OCI-LY7 (cell line): ENCODE data around the gene SYNJ1. TPM values are rescaled to one million over a fixed set of nuclear protein-coding genes. Genes with fewer than 3 reads are reported as not detected.

ENCODE experiments used
- BruUV-seq: library from RNA; stranded (reverse); fragments of 400-500 nt; replicated peaks from 2 replicates; lab custom pipeline; 2021; lab: Mats Ljungman, UMichigan
- CTCF ChIA-PET: fragments of 300-600 bp; sonication (Branson Sonifier 250); formaldehyde crosslinking; loops from one replicate; lab custom pipeline; 2022; ENCODE audit warnings: antibody characterized with exemption; ENCODE audit not compliant: unreplicated experiment; lab: Charles Lee
- POLR2A ChIA-PET: fragments of 300-600 bp; sonication (Branson Sonifier 250); formaldehyde crosslinking; loops from one replicate; lab custom pipeline; 2022; ENCODE audit warnings: antibody characterized with exemption; lab: Charles Lee
- DNase-seq: peaks from one replicate; pipeline ENCODE4 v3.0.0-alpha.2; 2015; ENCODE audit warnings: low spot score
- H2AFZ ChIP-seq: fragments of 200-600 bp; sonication (generic), shearing (Covaris generic); 2 replicates; pipeline ENCODE4 v1.6.1; 2014; ENCODE audit warnings: mild to moderate bottlenecking, antibody characterized with exemption, low read length, moderate library complexity
- H3K27ac ChIP-seq: fragments of 200-600 bp; sonication (generic); 2 replicates; pipeline ENCODE4 v1.5.1; 2014; ENCODE audit warnings: mixed run types, low read depth, mild to moderate bottlenecking, moderate library complexity, low read length, inconsistent platforms; ENCODE audit not compliant: poor library complexity, severe bottlenecking
- H3K36me3 ChIP-seq: fragments of 200-600 bp; sonication (generic); 2 replicates; pipeline ENCODE4 v1.6.1; 2014; ENCODE audit warnings: mild to moderate bottlenecking, antibody characterized with exemption, low read length, moderate library complexity, mixed read lengths; ENCODE audit not compliant: insufficient read depth
- H3K4me1 ChIP-seq: fragments of 200-600 bp; sonication (generic); 2 replicates; pipeline ENCODE4 v1.5.1; 2014; ENCODE audit warnings: mild to moderate bottlenecking, low read length; ENCODE audit not compliant: insufficient read depth, poor library complexity, severe bottlenecking
- H3K4me2 ChIP-seq: fragments of 200-600 bp; sonication (generic); 2 replicates; pipeline ENCODE4 v1.6.1; 2014; ENCODE audit warnings: mild to moderate bottlenecking, low read length
- H3K4me3 ChIP-seq: fragments of 200-600 bp; sonication (generic); 2 replicates; pipeline ENCODE4 v1.5.1; 2014; ENCODE audit warnings: mild to moderate bottlenecking, low read depth, low read length; ENCODE audit not compliant: poor library complexity, severe bottlenecking
- H3K79me2 ChIP-seq: fragments of 200-600 bp; sonication (generic); 2 replicates; pipeline ENCODE4 v1.6.1; 2016; ENCODE audit warnings: low read depth, mild to moderate bottlenecking, low read length, moderate library complexity, mixed read lengths; ENCODE audit not compliant: insufficient read depth
- H3K9me2 ChIP-seq: fragments of 200-600 bp; sonication (generic); 2 replicates; pipeline ENCODE4 v1.6.1; 2016; ENCODE audit warnings: mild to moderate bottlenecking, low read length, mixed read lengths; ENCODE audit not compliant: insufficient read depth
- H3K9me3 ChIP-seq: fragments of 200-600 bp; sonication (generic); 2 replicates; pipeline ENCODE4 v1.6.1; 2014; ENCODE audit warnings: mild to moderate bottlenecking, mixed run types, low read length, mixed read lengths
- H4K20me1 ChIP-seq: fragments of 200-600 bp; sonication (generic); 2 replicates; pipeline ENCODE4 v1.6.1; 2014; ENCODE audit warnings: mild to moderate bottlenecking, antibody characterized with exemption, low read length, moderate library complexity, mixed read lengths; ENCODE audit not compliant: insufficient read depth
- CTCF ChIP-seq: fragments of 200-600 bp; sonication (generic); conservative IDR thresholded peaks from 2 replicates; pipeline ENCODE4 v1.5.1; 2014; ENCODE audit warnings: mild to moderate bottlenecking, antibody characterized with exemption, low read length, moderate library complexity, mixed read lengths
- EZH2phosphoT487 ChIP-seq: fragments of 200-600 bp; sonication (generic); IDR thresholded peaks from 2 replicates; pipeline ENCODE4 v1.6.1; 2018; ENCODE audit warnings: low read depth, borderline replicate concordance, mild to moderate bottlenecking, mixed run types, antibody characterized with exemption, low read length, moderate library complexity, mixed read lengths
- intact Hi-C: fragments of 100-400 bp; cut with micrococcal nuclease; formaldehyde crosslinking; loops from one replicate; pipeline ENCODE4 v1.10.0; 2022; ENCODE audit not compliant: unreplicated experiment
- total RNA-seq, 2 experiments: library from RNA; depleted of rRNA in 1 of 2; stranded (reverse); fragments of >200 nt in 1 of 2; shearing (Covaris generic) in 1 of 2; gene quantifications; 2 replicates each; pipeline ENCODE4 v1.2.3, GENCODE V29; 2014 to 2022

Gene SYNJ1
- total RNA-seq, 2 experiments from 2014 or later = 3.8 to 8.0 TPM

GRCh38 chr21:32682696-32683474 is 44.9 kb downstream of the SYNJ1 start:
- DNase-seq = no peak
- H3K27ac ChIP-seq = no peak overlapping the region
- no peaks in the 10 kb centered on the region for H3K9me3 ChIP-seq
- ChIA-PET POLR2A (interaction anchor here (0.6 to 2.6 kb wide), 8 partner anchors 9 to 770 kb away, joined by 3 to 14 read pairs (median 3); no protein-coding TSS in a partner anchor), CTCF (no interaction called here)
- intact Hi-C loops = no loop called here
- H3K4me3 ChIP-seq = no peak overlapping the region
- H3K9me2 ChIP-seq = no peaks in the 10 kb centered on the region
- H3K4me2 ChIP-seq = no peak overlapping the region
- BruUV-seq = no TSS peak
- no peaks in the 10 kb centered on the region for H3K4me1 ChIP-seq
- no peak overlapping the region for H2AFZ ChIP-seq
- peaks cover 14% of the 10 kb centered on the region; the same call in 1 of the 2 replicates for H3K36me3 ChIP-seq
- no peaks in the 10 kb centered on the region for H4K20me1 ChIP-seq
- TF ChIP-seq EZH2phosphoT487 (no peak), CTCF (no peak)
- no peaks in the 10 kb centered on the region for H3K79me2 ChIP-seq

GRCh38 chr21:32674731-32675130 is 53.1 kb downstream of the SYNJ1 start:
- Histone ChIP-seq H3K4me1 (no peaks in the 10 kb centered on the region), H3K4me2 (no peak overlapping the region), H4K20me1 (no peaks in the 10 kb centered on the region), H3K36me3 (peaks cover 17% of the 10 kb centered on the region; the same call in 1 of the 2 replicates), H3K9me2 (no peaks in the 10 kb centered on the region), H3K4me3 (no peak overlapping the region), H3K9me3 (no peaks in the 10 kb centered on the region), H3K27ac (no peak overlapping the region), H2AFZ (no peak overlapping the region), H3K79me2 (no peaks in the 10 kb centered on the region)
- intact Hi-C loops = no loop called here
- no TSS peak for BruUV-seq
- ChIA-PET CTCF (no interaction called here), POLR2A (interaction anchor here (0.7 to 0.9 kb wide), 2 partner anchors 21 to 1539 kb away, joined by 3 to 5 read pairs; no protein-coding TSS in a partner anchor)
- TF ChIP-seq EZH2phosphoT487 (no peak), CTCF (no peak)
- no peak for DNase-seq

- Histone ChIP-seq H3K27ac (no peak overlapping the region), H3K36me3 (peaks cover 17% of the 10 kb centered on the region; the same call in 1 of the 2 replicates), H3K9me2 (no peaks in the 10 kb centered on the region), H3K79me2 (no peaks in the 10 kb centered on the region), H2AFZ (no peak overlapping the region), H3K4me1 (no peaks in the 10 kb centered on the region), H3K4me2 (no peak overlapping the region), H3K9me3 (no peaks in the 10 kb centered on the region), H4K20me1 (no peaks in the 10 kb centered on the region), H3K4me3 (no peak overlapping the region)
- CTCF ChIA-PET = interaction anchor here (0.6 kb wide), 1 partner anchor 873 kb away, joined by 3 read pairs; no protein-coding TSS in a partner anchor
- intact Hi-C loops = no loop called here
- DNase-seq = no peak
- TF ChIP-seq EZH2phosphoT487 = no peak
- TF ChIP-seq CTCF = no peak
- POLR2A ChIA-PET = interaction anchor here (1.2 to 1.8 kb wide), 2 partner anchors 9 to 10 kb away, joined by 4 to 6 read pairs; no protein-coding TSS in a partner anchor
- no TSS peak for BruUV-seq
Observed at GRCh38 chr21:32674038-32674437, 53.8 kb downstream of the SYNJ1 start.
